Body of pancreas (tissue), 4 donors: ENCODE results near the gene RPL10A.

Experiments
- CTCF ChIP-seq, 7 experiments: fragments of 450-650 bp in 4 of 7; fragments of 200-600 bp in 3 of 7; sonication (generic) in 3 of 7; IDR thresholded peaks; one replicate each; pipeline ENCODE4 v1.5.1; 2016 to 2019; ENCODE audit warnings: antibody characterized with exemption in 7 of 7
- POLR2A ChIP-seq, 3 donors: fragments of 450-650 bp; IDR thresholded peaks; one replicate each; pipeline ENCODE4 v1.6.1; 2016; ENCODE audit warnings: antibody characterized with exemption in 3 of 3, mild to moderate bottlenecking in 2 of 3

GRCh38 chr6:35512006-35512405 is 43.8 kb downstream of the RPL10A start:
- TF ChIP-seq POLR2A (IDR thresholded peaks at IDR 0.05) (no peak), CTCF (IDR thresholded peaks at IDR 0.05) (no peak)
